HepG2 (cell line): ENCODE results near the gene HNRNPAB. TPM values are rescaled to one million over a fixed set of nuclear protein-coding genes. Genes with fewer than 3 reads are reported as not detected.

ENCODE experiments used
- ARNT ChIP-seq: fragments of 450-650 bp; IDR thresholded peaks from 2 replicates; pipeline ENCODE4 v1.6.1; 2017
- ARNTL ChIP-seq: sonication (generic); formaldehyde crosslinking; IDR thresholded peaks from 2 replicates; pipeline ENCODE4 v1.4.0; 2020; ENCODE audit warnings: mild to moderate bottlenecking, missing genetic modification reagents
- BRCA1 ChIP-seq: sonication (generic); formaldehyde crosslinking; IDR thresholded peaks from 2 replicates; pipeline ENCODE4 v1.4.0; 2020; ENCODE audit warnings: missing genetic modification reagents
- ETV6 ChIP-seq: sonication (generic); formaldehyde crosslinking; conservative IDR thresholded peaks from 2 replicates; pipeline ENCODE4 v1.4.0; 2020; ENCODE audit warnings: missing genetic modification reagents
- FOSL2 ChIP-seq: sonication (generic); formaldehyde crosslinking; IDR thresholded peaks from 2 replicates; pipeline ENCODE4 v1.4.0; 2020; ENCODE audit warnings: missing genetic modification reagents
- PITX1 ChIP-seq: sonication (generic); formaldehyde crosslinking; IDR thresholded peaks from 2 replicates; pipeline ENCODE4 v1.5.1; 2020; ENCODE audit warnings: mild to moderate bottlenecking, missing genetic modification reagents
- REL ChIP-seq: sonication (generic); formaldehyde crosslinking; conservative IDR thresholded peaks from 2 replicates; pipeline ENCODE4 v1.8.0; 2022; ENCODE audit warnings: mild to moderate bottlenecking, missing genetic modification reagents, moderate library complexity
- RFX1 ChIP-seq: fragments of 450-650 bp; IDR thresholded peaks from 2 replicates; pipeline ENCODE4 v1.6.1; 2017
- SRSF1 ChIP-seq: fragments of 200-400 bp; formaldehyde crosslinking; optimal IDR thresholded peaks from 2 replicates; pipeline ENCODE3; 2017; ENCODE audit warnings: mild to moderate bottlenecking, low read depth, low read length, moderate library complexity
- ZNF12 ChIP-seq: sonication (generic); formaldehyde crosslinking; IDR thresholded peaks from 2 replicates; pipeline ENCODE4 v1.5.0; 2020; ENCODE audit warnings: missing genetic modification reagents
- ZNF225 ChIP-seq: sonication (generic); formaldehyde crosslinking; IDR thresholded peaks from 2 replicates; pipeline ENCODE4 v1.4.0; 2020; ENCODE audit warnings: mild to moderate bottlenecking, missing genetic modification reagents
- ZNF3 ChIP-seq: IDR thresholded peaks from 2 replicates; pipeline ENCODE4 v1.7.0; 2017; ENCODE audit warnings: inconsistent platforms
- ZNF333 ChIP-seq: sonication (generic); formaldehyde crosslinking; IDR thresholded peaks from 2 replicates; pipeline ENCODE4 v1.4.0; 2020; ENCODE audit warnings: mild to moderate bottlenecking, missing genetic modification reagents, borderline replicate concordance
- ZNF337 ChIP-seq: sonication (generic); formaldehyde crosslinking; IDR thresholded peaks from 2 replicates; pipeline ENCODE4 v1.5.1; 2020; ENCODE audit warnings: missing genetic modification reagents, low read depth, mild to moderate bottlenecking, borderline replicate concordance
- ZNF567 ChIP-seq: sonication (generic); formaldehyde crosslinking; IDR thresholded peaks from 2 replicates; pipeline ENCODE4 v1.8.1; 2023; ENCODE audit warnings: mild to moderate bottlenecking, missing genetic modification reagents, borderline replicate concordance
- ZNF629 ChIP-seq: sonication (generic); formaldehyde crosslinking; conservative IDR thresholded peaks from 2 replicates; pipeline ENCODE4 v1.5.0; 2020; ENCODE audit warnings: missing genetic modification reagents
- ZNF749 ChIP-seq: sonication (generic); formaldehyde crosslinking; IDR thresholded peaks from 2 replicates; pipeline ENCODE4 v1.8.0; 2022; ENCODE audit warnings: mild to moderate bottlenecking, missing genetic modification reagents, moderate library complexity, borderline replicate concordance
- ZNF878 ChIP-seq: sonication (generic); formaldehyde crosslinking; IDR thresholded peaks from 2 replicates; pipeline ENCODE4 v1.8.1; 2023; ENCODE audit warnings: mild to moderate bottlenecking, missing genetic modification reagents, moderate library complexity
- polyA plus RNA-seq, 8 experiments: library from polyadenylated mRNA; depleted of rRNA in 3 of 8; stranded (reverse) in 7 of 8; unstranded in 1 of 8; fragments of >200 nt; fragmentation: Illumina TruSeq in 4 of 8; extraction: Trizol in 4 of 8; gene quantifications; 2 replicates each; pipeline versions ENCODE4 v1.2.1 to v1.2.3, GENCODE V29; 2011 to 2016; ENCODE audit warnings: low read depth in 4 of 8, missing spikeins in 1 of 8, mixed read lengths in 1 of 8; ENCODE audit not compliant: insufficient read depth in 1 of 8
- total RNA-seq, 5 experiments: library from RNA; depleted of rRNA; stranded (reverse); fragments of >200 nt; fragmentation: Illumina TruSeq; extraction: Trizol; gene quantifications; 2 replicates each; pipeline ENCODE4 v1.2.3, GENCODE V29; 2016; ENCODE audit warnings: low read depth in 1 of 5
- TF ChIP-seq, protein P1 (sequence below): sonication (generic); formaldehyde crosslinking; IDR thresholded peaks from 2 replicates; pipeline ENCODE4 v1.5.1; 2020; ENCODE audit warnings: mild to moderate bottlenecking, missing genetic modification reagents, borderline replicate concordance
- TF ChIP-seq, protein P2 (sequence below): sonication (generic); formaldehyde crosslinking; IDR thresholded peaks from 2 replicates; pipeline ENCODE4 v1.4.0; 2020; ENCODE audit warnings: missing genetic modification reagents, borderline replicate concordance

Gene HNRNPAB
- total and polyA plus RNA-seq, 2 of the 13 experiments (the other 11 are each of a cell fraction or from before 2014, with no cell fraction given): 62.6 to 111 TPM

DNA sequence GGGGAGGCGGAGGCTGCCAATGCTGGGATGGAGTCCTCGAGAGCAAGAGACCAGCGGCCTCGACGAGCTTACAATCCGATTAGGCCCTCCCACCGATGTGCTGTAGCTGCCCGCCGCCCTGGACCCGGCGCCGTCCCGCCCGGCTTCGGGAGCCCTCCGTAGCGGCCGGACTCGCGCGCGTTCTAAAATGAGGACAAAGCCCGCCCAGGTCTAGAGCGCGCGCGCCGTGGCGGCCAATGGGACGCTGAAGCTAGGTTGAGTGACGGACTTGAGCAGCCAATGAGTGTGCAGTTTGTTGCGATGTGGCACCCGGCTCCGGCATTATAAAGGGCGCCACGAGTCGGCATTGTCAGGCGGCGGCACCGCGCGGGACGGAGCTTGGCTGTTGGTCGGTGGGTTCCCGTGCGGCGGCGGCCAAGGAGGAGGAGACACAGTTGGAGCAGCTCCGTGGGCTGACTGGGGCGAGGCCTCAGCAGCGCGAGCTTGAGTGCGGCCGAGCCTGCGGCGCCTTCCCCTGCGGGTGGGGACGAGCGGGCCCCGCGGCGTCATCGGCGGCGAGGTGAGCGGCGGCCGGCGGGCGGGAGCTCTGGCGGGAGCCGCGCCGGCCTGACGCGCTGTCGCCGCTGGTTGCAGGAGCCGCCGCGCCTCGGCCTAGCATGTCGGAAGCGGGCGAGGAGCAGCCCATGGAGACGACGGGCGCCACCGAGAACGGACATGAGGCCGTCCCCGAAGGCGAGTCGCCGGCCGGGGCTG, at the start of gene HNRNPAB (continued):
- peak; percentile 94 for TF ChIP-seq ZNF567 (CRISPR knock-in tag)
- TF ChIP-seq, protein P1, sequence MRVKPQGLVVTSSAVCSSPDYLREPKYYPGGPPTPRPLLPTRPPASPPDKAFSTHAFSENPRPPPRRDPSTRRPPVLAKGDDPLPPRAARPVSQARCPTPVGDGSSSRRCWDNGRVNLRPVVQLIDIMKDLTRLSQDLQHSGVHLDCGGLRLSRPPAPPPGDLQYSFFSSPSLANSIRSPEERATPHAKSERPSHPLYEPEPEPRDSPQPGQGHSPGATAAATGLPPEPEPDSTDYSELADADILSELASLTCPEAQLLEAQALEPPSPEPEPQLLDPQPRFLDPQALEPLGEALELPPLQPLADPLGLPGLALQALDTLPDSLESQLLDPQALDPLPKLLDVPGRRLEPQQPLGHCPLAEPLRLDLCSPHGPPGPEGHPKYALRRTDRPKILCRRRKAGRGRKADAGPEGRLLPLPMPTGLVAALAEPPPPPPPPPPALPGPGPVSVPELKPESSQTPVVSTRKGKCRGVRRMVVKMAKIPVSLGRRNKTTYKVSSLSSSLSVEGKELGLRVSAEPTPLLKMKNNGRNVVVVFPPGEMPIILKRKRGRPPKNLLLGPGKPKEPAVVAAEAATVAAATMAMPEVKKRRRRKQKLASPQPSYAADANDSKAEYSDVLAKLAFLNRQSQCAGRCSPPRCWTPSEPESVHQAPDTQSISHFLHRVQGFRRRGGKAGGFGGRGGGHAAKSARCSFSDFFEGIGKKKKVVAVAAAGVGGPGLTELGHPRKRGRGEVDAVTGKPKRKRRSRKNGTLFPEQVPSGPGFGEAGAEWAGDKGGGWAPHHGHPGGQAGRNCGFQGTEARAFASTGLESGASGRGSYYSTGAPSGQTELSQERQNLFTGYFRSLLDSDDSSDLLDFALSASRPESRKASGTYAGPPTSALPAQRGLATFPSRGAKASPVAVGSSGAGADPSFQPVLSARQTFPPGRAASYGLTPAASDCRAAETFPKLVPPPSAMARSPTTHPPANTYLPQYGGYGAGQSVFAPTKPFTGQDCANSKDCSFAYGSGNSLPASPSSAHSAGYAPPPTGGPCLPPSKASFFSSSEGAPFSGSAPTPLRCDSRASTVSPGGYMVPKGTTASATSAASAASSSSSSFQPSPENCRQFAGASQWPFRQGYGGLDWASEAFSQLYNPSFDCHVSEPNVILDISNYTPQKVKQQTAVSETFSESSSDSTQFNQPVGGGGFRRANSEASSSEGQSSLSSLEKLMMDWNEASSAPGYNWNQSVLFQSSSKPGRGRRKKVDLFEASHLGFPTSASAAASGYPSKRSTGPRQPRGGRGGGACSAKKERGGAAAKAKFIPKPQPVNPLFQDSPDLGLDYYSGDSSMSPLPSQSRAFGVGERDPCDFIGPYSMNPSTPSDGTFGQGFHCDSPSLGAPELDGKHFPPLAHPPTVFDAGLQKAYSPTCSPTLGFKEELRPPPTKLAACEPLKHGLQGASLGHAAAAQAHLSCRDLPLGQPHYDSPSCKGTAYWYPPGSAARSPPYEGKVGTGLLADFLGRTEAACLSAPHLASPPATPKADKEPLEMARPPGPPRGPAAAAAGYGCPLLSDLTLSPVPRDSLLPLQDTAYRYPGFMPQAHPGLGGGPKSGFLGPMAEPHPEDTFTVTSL (CRISPR knock-in tag): peak; percentile 16; the same call in 1 of the 2 replicates
- TF ChIP-seq ZNF225: peak; percentile 93
- TF ChIP-seq ARNTL (CRISPR knock-in tag): peak; percentile 85
- TF ChIP-seq ZNF12: peak; percentile 79
- TF ChIP-seq ZNF878 (CRISPR knock-in tag): peak; percentile 98
- no peak for TF ChIP-seq ZNF3
- TF ChIP-seq SRSF1: peak; percentile 96
- TF ChIP-seq ETV6 (CRISPR knock-in tag): peak; percentile 22; the same call in 1 of the 2 replicates
- peak; percentile 45 for TF ChIP-seq FOSL2
- peak; percentile 92; the same call in 1 of the 2 replicates for TF ChIP-seq ZNF337 (CRISPR knock-in tag)
- TF ChIP-seq ZNF629 (CRISPR knock-in tag): 0 out of 2 replicates have a peak, but pooled peaks have one; percentile 22
- TF ChIP-seq PITX1 (CRISPR knock-in tag): peak; percentile 74
- TF ChIP-seq REL (CRISPR knock-in tag): no peak
- TF ChIP-seq ZNF333 (CRISPR knock-in tag): 0 out of 2 replicates have a peak, but pooled peaks have one; percentile 57
- TF ChIP-seq ARNT: no peak
- peak; percentile 95 for TF ChIP-seq ZNF749
- TF ChIP-seq RFX1: no peak
- TF ChIP-seq BRCA1 (CRISPR knock-in tag): peak; percentile 83; the same call in 1 of the 2 replicates
- TF ChIP-seq, protein P2, sequence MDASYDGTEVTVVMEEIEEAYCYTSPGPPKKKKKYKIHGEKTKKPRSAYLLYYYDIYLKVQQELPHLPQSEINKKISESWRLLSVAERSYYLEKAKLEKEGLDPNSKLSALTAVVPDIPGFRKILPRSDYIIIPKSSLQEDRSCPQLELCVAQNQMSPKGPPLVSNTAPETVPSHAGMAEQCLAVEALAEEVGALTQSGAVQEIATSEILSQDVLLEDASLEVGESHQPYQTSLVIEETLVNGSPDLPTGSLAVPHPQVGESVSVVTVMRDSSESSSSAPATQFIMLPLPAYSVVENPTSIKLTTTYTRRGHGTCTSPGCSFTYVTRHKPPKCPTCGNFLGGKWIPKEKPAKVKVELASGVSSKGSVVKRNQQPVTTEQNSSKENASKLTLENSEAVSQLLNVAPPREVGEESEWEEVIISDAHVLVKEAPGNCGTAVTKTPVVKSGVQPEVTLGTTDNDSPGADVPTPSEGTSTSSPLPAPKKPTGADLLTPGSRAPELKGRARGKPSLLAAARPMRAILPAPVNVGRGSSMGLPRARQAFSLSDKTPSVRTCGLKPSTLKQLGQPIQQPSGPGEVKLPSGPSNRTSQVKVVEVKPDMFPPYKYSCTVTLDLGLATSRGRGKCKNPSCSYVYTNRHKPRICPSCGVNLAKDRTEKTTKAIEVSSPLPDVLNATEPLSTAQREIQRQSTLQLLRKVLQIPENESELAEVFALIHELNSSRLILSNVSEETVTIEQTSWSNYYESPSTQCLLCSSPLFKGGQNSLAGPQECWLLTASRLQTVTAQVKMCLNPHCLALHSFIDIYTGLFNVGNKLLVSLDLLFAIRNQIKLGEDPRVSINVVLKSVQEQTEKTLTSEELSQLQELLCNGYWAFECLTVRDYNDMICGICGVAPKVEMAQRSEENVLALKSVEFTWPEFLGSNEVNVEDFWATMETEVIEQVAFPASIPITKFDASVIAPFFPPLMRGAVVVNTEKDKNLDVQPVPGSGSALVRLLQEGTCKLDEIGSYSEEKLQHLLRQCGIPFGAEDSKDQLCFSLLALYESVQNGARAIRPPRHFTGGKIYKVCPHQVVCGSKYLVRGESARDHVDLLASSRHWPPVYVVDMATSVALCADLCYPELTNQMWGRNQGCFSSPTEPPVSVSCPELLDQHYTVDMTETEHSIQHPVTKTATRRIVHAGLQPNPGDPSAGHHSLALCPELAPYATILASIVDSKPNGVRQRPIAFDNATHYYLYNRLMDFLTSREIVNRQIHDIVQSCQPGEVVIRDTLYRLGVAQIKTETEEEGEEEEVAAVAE (CRISPR knock-in tag): peak; percentile 100
